SK-N-MC (cell line): ENCODE data around the gene SP110.

ENCODE experiments used
- EZH2 ChIP-seq: fragments of 200-600 bp; sonication (generic); IDR thresholded peaks from one replicate; pipeline ENCODE4 v1.6.1; 2017; ENCODE audit warnings: antibody characterized with exemption
- FOXP2 ChIP-seq: optimal IDR thresholded peaks from 2 replicates; pipeline ENCODE3; 2011; ENCODE audit warnings: mild to moderate bottlenecking, moderate library complexity; ENCODE audit not compliant: insufficient read depth; ENCODE audit errors: extremely low read length, control extremely low read depth
- POLR2AphosphoS5 ChIP-seq: IDR thresholded peaks from 2 replicates; pipeline ENCODE4 v1.6.1; 2012; ENCODE audit warnings: mild to moderate bottlenecking, low read depth, low read length, borderline replicate concordance

- TF ChIP-seq POLR2AphosphoS5 (no peak), EZH2 (no peak), FOXP2 (no peak)
These were observed 34.5 kb upstream of the SP110 start for GRCh38 chr2:230254152-230254881.
